AG04450 (cell line): ENCODE results near the gene OSBPL8. TPM values are rescaled to one million over a fixed set of nuclear protein-coding genes. Genes with fewer than 3 reads are reported as not detected.

ENCODE experiments used
- CTCF ChIA-PET: fragments of 300-600, 350-600 bp; formaldehyde crosslinking; extraction: SDS; loops from one replicate; lab custom pipeline; 2022; ENCODE audit warnings: antibody characterized with exemption, inconsistent platforms; lab: Charles Lee
- POLR2A ChIA-PET: fragments of 350-600 bp; formaldehyde crosslinking; extraction: SDS; loops from one replicate; lab custom pipeline; 2021; ENCODE audit warnings: antibody characterized with exemption, inconsistent platforms; lab: Yijun Ruan, JAX
- DNase-seq: peaks from one replicate; pipeline ENCODE4 v3.0.0-alpha.2; 2011; ENCODE audit warnings: low read depth, low spot score
- H3K27ac ChIP-seq: one replicate; pipeline ENCODE4 v1.5.1; 2012; ENCODE audit warnings: low read depth, low read length, control low read depth
- H3K27me3 ChIP-seq: one replicate; pipeline ENCODE4 v1.6.0; 2012; ENCODE audit warnings: low read length; ENCODE audit not compliant: control insufficient read depth, insufficient read depth
- H3K4me3 ChIP-seq: 2 replicates; pipeline ENCODE4 v1.5.1; 2011; ENCODE audit warnings: mild to moderate bottlenecking, low read depth, low read length, control low read depth
- H3K9me3 ChIP-seq: 2 replicates; pipeline ENCODE4 v1.5.1; 2012; ENCODE audit warnings: low read length; ENCODE audit not compliant: control insufficient read depth, insufficient read depth
- CTCF ChIP-seq: IDR thresholded peaks from 2 replicates; pipeline ENCODE4 v1.5.1; 2011; ENCODE audit warnings: low read depth, low read length, control low read depth, inconsistent platforms
- polyA plus RNA-seq: library from polyadenylated mRNA; depleted of rRNA; stranded (reverse); fragments of >200 nt; gene quantifications from 2 replicates; pipeline ENCODE4 v1.2.3, GENCODE V29; 2011

Gene OSBPL8
- polyA plus RNA-seq, 1 experiment, result 64.5 TPM

GRCh38 chr12:76573840-76574373, 14.3 kb upstream of the OSBPL8 start:
- no peaks in the 10 kb centered on the region for H3K27me3 ChIP-seq
- CTCF ChIA-PET, result no interaction called here
- peaks cover 6% of the 10 kb centered on the region; the same call in 1 of the 2 replicates for H3K9me3 ChIP-seq
- POLR2A ChIA-PET, result no interaction called here
- TF ChIP-seq CTCF, result no peak
- DNase-seq, result no peak
- no peak overlapping the region for H3K27ac ChIP-seq
- no peak overlapping the region for H3K4me3 ChIP-seq

GRCh38 chr12:76571256-76571655, 11.7 kb upstream of the OSBPL8 start:
- ChIA-PET CTCF (no interaction called here), POLR2A (no interaction called here)
- Histone ChIP-seq H3K9me3 (peaks cover 6% of the 10 kb centered on the region; the same call in 1 of the 2 replicates), H3K27ac (no peak overlapping the region), H3K27me3 (no peaks in the 10 kb centered on the region), H3K4me3 (no peak overlapping the region)
- DNase-seq, result no peak
- TF ChIP-seq CTCF, result no peak

GRCh38 chr12:76569685-76570604, 10.4 kb upstream of the OSBPL8 start:
- Histone ChIP-seq H3K4me3 (no peak overlapping the region), H3K27ac (no peak overlapping the region), H3K27me3 (no peaks in the 10 kb centered on the region), H3K9me3 (peaks cover 6% of the 10 kb centered on the region; the same call in 1 of the 2 replicates)
- CTCF ChIA-PET, result interaction anchor here (1.0 to 2.2 kb wide), 2 partner anchors 15 to 17 kb away, joined by 4 to 7 read pairs; no protein-coding TSS in a partner anchor
- no peak for TF ChIP-seq CTCF
- POLR2A ChIA-PET, result no interaction called here
- DNase-seq, result no peak

- POLR2A ChIA-PET, result no interaction called here
- Histone ChIP-seq H3K27me3 (no peaks in the 10 kb centered on the region), H3K9me3 (peaks cover 6% of the 10 kb centered on the region; the same call in 1 of the 2 replicates), H3K27ac (no peak overlapping the region), H3K4me3 (no peak overlapping the region)
- CTCF ChIA-PET, result interaction anchor here (2.2 kb wide), 1 partner anchor 17 kb away, joined by 7 read pairs; no protein-coding TSS in a partner anchor
- DNase-seq, result no peak
- no peak for TF ChIP-seq CTCF
Measured at GRCh38 chr12:76568888-76569551, 9.4 kb upstream of the OSBPL8 start.
